DOHH2 (cell line): ENCODE data around the gene USP17L13.
"Not testable (repeated sequence)": the region's sequence is repeated elsewhere in the genome, so short reads cannot be mapped to it uniquely, and the experiment has no call there.

Experiments
- H3F3A ChIP-seq: fragments of 200-600 bp; sonication (generic), shearing (Covaris generic); 2 replicates; pipeline ENCODE4 v1.6.0; 2016; ENCODE audit warnings: antibody characterized with exemption, mild to moderate bottlenecking; ENCODE audit not compliant: control insufficient read depth, insufficient read depth
- H3K27ac ChIP-seq: fragments of 200-600 bp; sonication (generic); 2 replicates; pipeline ENCODE4 v1.5.1; 2014; ENCODE audit warnings: low read depth, mild to moderate bottlenecking, low read length, moderate library complexity
- H3K27me3 ChIP-seq: fragments of 200-600 bp; sonication (generic); 2 replicates; pipeline ENCODE4 v1.6.1; 2014; ENCODE audit warnings: mild to moderate bottlenecking, low read length, mixed read lengths; ENCODE audit not compliant: control insufficient read depth
- H3K36me3 ChIP-seq: fragments of 200-600 bp; sonication (generic); 2 replicates; pipeline ENCODE4 v1.6.1; 2014; ENCODE audit warnings: mild to moderate bottlenecking, low read length, moderate library complexity, mixed read lengths; ENCODE audit not compliant: control insufficient read depth
- H3K4me1 ChIP-seq: fragments of 200-600 bp; sonication (generic); 2 replicates; pipeline ENCODE4 v1.6.1; 2014; ENCODE audit warnings: mild to moderate bottlenecking, low read length, mixed read lengths; ENCODE audit not compliant: control insufficient read depth
- H3K4me2 ChIP-seq: fragments of 200-600 bp; sonication (generic); 2 replicates; pipeline ENCODE4 v1.6.0; 2014; ENCODE audit warnings: mild to moderate bottlenecking, low read length, moderate library complexity
- H3K4me3 ChIP-seq: fragments of 200-600 bp; sonication (generic); 2 replicates; pipeline ENCODE4 v1.5.1; 2014; ENCODE audit warnings: mild to moderate bottlenecking, low read length, mixed read lengths
- H3K79me2 ChIP-seq: fragments of 200-600 bp; sonication (generic); 2 replicates; pipeline ENCODE4 v1.6.1; 2014; ENCODE audit warnings: mild to moderate bottlenecking, low read length, mixed read lengths; ENCODE audit not compliant: control insufficient read depth
- H3K9me2 ChIP-seq: fragments of 200-600 bp; sonication (generic); replicated peaks from 2 replicates; pipeline ENCODE4 v1.6.1; 2014; ENCODE audit warnings: mild to moderate bottlenecking, low read length, mixed read lengths; ENCODE audit not compliant: control insufficient read depth
- H3K9me3 ChIP-seq: fragments of 200-600 bp; sonication (generic); 2 replicates; pipeline ENCODE4 v1.6.1; 2014; ENCODE audit warnings: antibody characterized with exemption, low read length, mixed read lengths; ENCODE audit not compliant: control insufficient read depth, insufficient read depth
- H4K20me1 ChIP-seq: fragments of 200-600 bp; sonication (generic); 2 replicates; pipeline ENCODE4 v1.6.0; 2014; ENCODE audit warnings: low read depth, mild to moderate bottlenecking, antibody characterized with exemption, low read length, moderate library complexity; ENCODE audit not compliant: control insufficient read depth, insufficient read depth

The USP17L13 gene

GRCh38 chr4:9224596-9224995 is at the start of gene USP17L13:
Gene USP17L13, plus strand, starts transcription at chr4:9224896. Its CDS starts 0 bp downstream, at chr4:9224896.
- not testable (repeated sequence) for H3K4me1 ChIP-seq, H3K27me3 ChIP-seq, H3K9me3 ChIP-seq, H3K79me2 ChIP-seq, H3F3A ChIP-seq, H3K36me3 ChIP-seq, H3K4me2 ChIP-seq, H3K9me2 ChIP-seq, H3K27ac ChIP-seq, H4K20me1 ChIP-seq, H3K4me3 ChIP-seq

- not testable (repeated sequence) for H3K9me2 ChIP-seq, H3K36me3 ChIP-seq, H3K27me3 ChIP-seq, H3K9me3 ChIP-seq, H3F3A ChIP-seq, H3K79me2 ChIP-seq, H3K4me1 ChIP-seq, H3K27ac ChIP-seq, H3K4me2 ChIP-seq, H4K20me1 ChIP-seq, H3K4me3 ChIP-seq
Observed at GRCh38 chr4:9210357-9210756, 14.3 kb upstream of the USP17L13 start, which contains the start of gene USP17L10. Gene USP17L10, plus strand, starts transcription at chr4:9210657. Its CDS starts 0 bp downstream, at chr4:9210657.

GRCh38 chr4:9214701-9215100 is 10.0 kb upstream of the USP17L13 start:
- H3F3A ChIP-seq, H3K9me3 ChIP-seq, H3K4me2 ChIP-seq, H4K20me1 ChIP-seq, H3K36me3 ChIP-seq, H3K27ac ChIP-seq, H3K79me2 ChIP-seq, H3K4me3 ChIP-seq, H3K27me3 ChIP-seq, H3K9me2 ChIP-seq, H3K4me1 ChIP-seq: not testable (repeated sequence)

GRCh38 chr4:9215105-9215504 is 9.6 kb upstream of the USP17L13 start, which contains the start of gene USP17L11:
Gene USP17L11, plus strand, starts transcription at chr4:9215405. Its CDS starts 0 bp downstream, at chr4:9215405.
- H3K4me3 ChIP-seq, H3K79me2 ChIP-seq, H3K9me3 ChIP-seq, H3F3A ChIP-seq, H3K36me3 ChIP-seq, H3K27me3 ChIP-seq, H3K4me1 ChIP-seq, H4K20me1 ChIP-seq, H3K4me2 ChIP-seq, H3K9me2 ChIP-seq, H3K27ac ChIP-seq: not testable (repeated sequence)

- not testable (repeated sequence) for H4K20me1 ChIP-seq, H3K9me3 ChIP-seq, H3K4me2 ChIP-seq, H3K4me3 ChIP-seq, H3F3A ChIP-seq, H3K27ac ChIP-seq, H3K36me3 ChIP-seq, H3K79me2 ChIP-seq, H3K9me2 ChIP-seq, H3K27me3 ChIP-seq, H3K4me1 ChIP-seq
Observed at GRCh38 chr4:9219852-9220251, 4.8 kb upstream of the USP17L13 start, which contains the start of gene USP17L12. Gene USP17L12, plus strand, starts transcription at chr4:9220152. Its CDS starts 0 bp downstream, at chr4:9220152.

GRCh38 chr4:9230249-9230648 is 5.6 kb downstream of the USP17L13 start:
- not testable (repeated sequence) for H3K4me2 ChIP-seq, H3K4me3 ChIP-seq, H3K9me3 ChIP-seq, H3K4me1 ChIP-seq, H3K27me3 ChIP-seq, H3K79me2 ChIP-seq, H3K9me2 ChIP-seq, H4K20me1 ChIP-seq, H3K27ac ChIP-seq, H3F3A ChIP-seq, H3K36me3 ChIP-seq

- not testable (repeated sequence) for H3K27me3 ChIP-seq, H3K36me3 ChIP-seq, H4K20me1 ChIP-seq, H3K9me3 ChIP-seq, H3F3A ChIP-seq, H3K4me1 ChIP-seq, H3K4me2 ChIP-seq, H3K79me2 ChIP-seq, H3K9me2 ChIP-seq, H3K4me3 ChIP-seq, H3K27ac ChIP-seq
Observed at GRCh38 chr4:9234085-9234484, 9.4 kb downstream of the USP17L13 start, which contains the start of gene USP17L15. Gene USP17L15, plus strand, starts transcription at chr4:9234385. Its CDS starts 0 bp downstream, at chr4:9234385.

GRCh38 chr4:9238461-9238860 is 13.8 kb downstream of the USP17L13 start:
- H3K9me2 ChIP-seq, H3K27me3 ChIP-seq, H3F3A ChIP-seq, H3K9me3 ChIP-seq, H3K4me3 ChIP-seq, H4K20me1 ChIP-seq, H3K4me2 ChIP-seq, H3K36me3 ChIP-seq, H3K79me2 ChIP-seq, H3K4me1 ChIP-seq, H3K27ac ChIP-seq: not testable (repeated sequence)
